22Rv1 (cell line): ENCODE data around the gene CACNG8.

Experiments used
- ZFX ChIP-seq: fragments of 450-650 bp; IDR thresholded peaks from 2 replicates; pipeline ENCODE4 v1.6.1; 2017; ENCODE audit warnings: antibody characterized with exemption, borderline replicate concordance
- TF ChIP-seq, protein P1 (sequence below): fragments of 450-650 bp; IDR thresholded peaks from 2 replicates; pipeline ENCODE4 v1.5.1; 2017; ENCODE audit warnings: mild to moderate bottlenecking

DNA sequence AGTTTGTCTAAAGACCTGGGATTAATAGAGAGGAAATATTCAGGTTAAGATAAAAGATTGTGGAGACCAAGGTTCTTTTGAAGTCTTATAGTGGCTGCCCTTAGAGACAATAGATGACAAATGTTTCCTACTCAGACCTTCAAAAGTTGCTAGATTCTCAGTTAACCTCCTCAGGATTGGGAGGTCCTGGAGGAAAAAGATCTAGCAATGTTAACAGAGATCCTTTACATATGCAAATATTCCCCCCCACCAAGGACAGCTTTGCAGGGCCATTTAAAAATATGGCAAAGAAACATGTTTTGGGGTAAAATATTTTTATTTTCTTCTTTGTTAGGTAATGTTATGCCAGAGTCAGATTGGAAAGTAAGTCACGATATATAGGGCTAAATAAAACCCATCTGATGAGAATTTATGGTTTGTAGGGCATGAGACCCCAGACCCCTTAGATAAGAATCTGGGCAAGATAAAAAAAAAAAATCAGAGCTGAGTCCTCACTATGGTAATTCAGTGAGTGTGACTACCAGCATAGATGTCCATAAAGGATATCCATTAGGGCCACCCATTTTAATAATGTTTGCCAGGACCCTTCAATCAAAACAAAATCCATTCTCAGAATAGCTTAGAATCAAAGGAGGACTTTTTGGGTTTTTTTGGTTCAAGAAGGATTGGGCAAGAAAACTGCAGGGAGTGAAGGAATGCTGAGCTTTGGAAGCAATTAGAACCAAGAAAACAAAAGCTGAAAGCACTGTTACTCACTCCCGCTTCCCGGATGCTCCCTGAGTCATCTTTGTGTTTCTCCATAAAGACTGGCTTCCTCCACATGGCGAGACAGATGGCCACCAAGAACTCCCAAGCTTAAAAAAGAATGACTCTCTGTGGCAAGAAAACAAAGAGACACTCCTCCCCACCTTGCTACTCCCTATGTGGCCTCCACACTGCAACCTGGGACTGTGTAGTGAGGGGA is 72.8 kb downstream of the CACNG8 start:
- TF ChIP-seq, protein P1, sequence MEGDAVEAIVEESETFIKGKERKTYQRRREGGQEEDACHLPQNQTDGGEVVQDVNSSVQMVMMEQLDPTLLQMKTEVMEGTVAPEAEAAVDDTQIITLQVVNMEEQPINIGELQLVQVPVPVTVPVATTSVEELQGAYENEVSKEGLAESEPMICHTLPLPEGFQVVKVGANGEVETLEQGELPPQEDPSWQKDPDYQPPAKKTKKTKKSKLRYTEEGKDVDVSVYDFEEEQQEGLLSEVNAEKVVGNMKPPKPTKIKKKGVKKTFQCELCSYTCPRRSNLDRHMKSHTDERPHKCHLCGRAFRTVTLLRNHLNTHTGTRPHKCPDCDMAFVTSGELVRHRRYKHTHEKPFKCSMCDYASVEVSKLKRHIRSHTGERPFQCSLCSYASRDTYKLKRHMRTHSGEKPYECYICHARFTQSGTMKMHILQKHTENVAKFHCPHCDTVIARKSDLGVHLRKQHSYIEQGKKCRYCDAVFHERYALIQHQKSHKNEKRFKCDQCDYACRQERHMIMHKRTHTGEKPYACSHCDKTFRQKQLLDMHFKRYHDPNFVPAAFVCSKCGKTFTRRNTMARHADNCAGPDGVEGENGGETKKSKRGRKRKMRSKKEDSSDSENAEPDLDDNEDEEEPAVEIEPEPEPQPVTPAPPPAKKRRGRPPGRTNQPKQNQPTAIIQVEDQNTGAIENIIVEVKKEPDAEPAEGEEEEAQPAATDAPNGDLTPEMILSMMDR, result no peak
- no peak for TF ChIP-seq ZFX
